Left colon (tissue), 2 donors: ENCODE measurements around the gene GPATCH3. TPM values are rescaled to one million over a fixed set of nuclear protein-coding genes. Genes with fewer than 3 reads are reported as not detected.
A peak's percentile ranks its signal among the peaks of the same experiment; 100 is the strongest.
"Not testable (repeated sequence)": the region's sequence is repeated elsewhere in the genome, so short reads cannot be mapped to it uniquely, and the experiment has no call there.

Source experiments
- ATAC-seq: fragments of 200-7000 bp; cut with Tn5 transposase; one replicate; pipeline ENCODE4 v1.9.1; 2020; ENCODE audit warnings: mild to moderate bottlenecking, moderate library complexity
- DNase-seq, 2 donors: peaks; one replicate each; pipeline ENCODE4 v3.0.0-alpha.2; 2020
- intact Hi-C, 2 donors: fragments of 100-400 bp; cut with DNase I in 1 of 2; cut with micrococcal nuclease in 1 of 2; formaldehyde crosslinking; loops; one replicate each; pipeline versions ENCODE4 v1.11.2 to v1.14.0; 2022; cut with DNase I, micrococcal nuclease
- total RNA-seq, 2 donors: library from RNA; stranded (reverse); fragmentation: NEBNext Ultra II Directional; extraction: Animal tissue kit (Norgen Biotek cat#: 25700); gene quantifications; one replicate each; pipeline ENCODE4 v1.2.1, GENCODE V29; 2021
- donor health status: DM: no; HTN: no; CAD: no.
- donor health status: DM: yes; HTN: yes; CAD: no.

The GPATCH3 gene
- total RNA-seq, 2 donors from 2014 or later, result 12.3 to 15.2 TPM

DNA sequence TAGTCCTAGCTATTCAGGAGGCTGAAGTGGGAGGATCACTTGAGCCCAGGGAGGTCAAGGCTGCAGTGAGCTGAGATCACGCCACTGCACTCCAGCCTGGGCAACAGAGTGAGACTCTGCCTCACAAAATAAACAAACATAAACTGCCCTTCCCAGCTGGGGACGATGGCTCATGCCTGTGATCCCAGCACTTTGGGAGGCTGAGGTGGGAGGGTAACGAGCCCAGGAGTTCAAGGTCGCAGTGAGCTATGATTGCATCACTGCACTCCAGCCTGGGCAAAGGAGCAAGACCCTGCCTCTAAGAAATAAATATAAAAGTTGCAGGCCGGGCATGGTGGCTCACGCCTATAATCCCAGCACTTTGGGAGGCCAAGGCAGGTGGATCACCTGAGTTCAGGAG lies 18.7 kb downstream of the GPATCH3 start:
- intact Hi-C loops, DNase-seq: not testable (repeated sequence)
- ATAC-seq, result peak; percentile 53

DNA sequence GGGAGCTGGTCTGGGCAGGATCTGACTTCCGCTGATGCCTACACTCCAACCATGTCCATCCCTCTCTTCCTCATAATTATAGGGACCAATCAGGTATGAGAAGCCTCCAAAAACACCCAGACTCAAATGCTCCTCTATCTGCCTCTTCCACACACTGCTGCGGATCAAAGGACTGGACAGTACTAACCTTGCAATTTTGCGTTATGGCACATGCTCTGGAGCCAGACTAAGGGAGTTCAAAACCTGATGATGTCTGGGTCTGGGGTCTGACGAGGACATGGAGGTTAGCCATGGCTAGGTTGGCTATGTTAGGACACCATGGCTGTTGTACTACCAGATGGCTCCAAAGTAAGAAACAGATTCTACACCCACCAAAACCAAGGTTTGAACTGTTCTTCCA lies 20.5 kb downstream of the GPATCH3 start:
- DNase-seq (no peak), ATAC-seq (no peak)
- intact Hi-C loops, result loop anchor here in 1 of 2 donors (10.0 kb wide), 2 partner anchors 65 to 275 kb away; no protein-coding TSS in a partner anchor

DNA sequence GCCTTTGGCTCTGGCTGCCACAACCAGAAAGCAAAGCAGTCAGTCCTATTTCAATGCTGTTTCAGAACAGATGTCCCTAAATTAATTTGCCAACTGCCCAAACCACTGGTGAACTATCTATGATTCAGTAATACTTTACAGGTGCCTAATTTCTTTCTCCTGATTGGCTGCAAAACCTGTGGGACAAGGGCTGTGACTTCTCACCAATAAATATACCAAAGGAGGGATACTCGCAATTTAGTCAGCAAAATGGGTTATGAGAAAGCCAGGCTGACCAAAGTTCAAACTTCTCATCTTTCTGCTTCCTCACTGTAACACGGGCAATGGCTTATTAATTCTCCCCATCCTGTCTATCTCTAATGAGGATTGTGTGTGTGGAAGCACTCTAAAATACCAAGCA lies 22.9 kb downstream of the GPATCH3 start:
- intact Hi-C loops, result loop anchor here in 1 of 2 donors (10.0 kb wide), 2 partner anchors 63 to 273 kb away; no protein-coding TSS in a partner anchor
- ATAC-seq (no peak), DNase-seq (no peak)

DNA sequence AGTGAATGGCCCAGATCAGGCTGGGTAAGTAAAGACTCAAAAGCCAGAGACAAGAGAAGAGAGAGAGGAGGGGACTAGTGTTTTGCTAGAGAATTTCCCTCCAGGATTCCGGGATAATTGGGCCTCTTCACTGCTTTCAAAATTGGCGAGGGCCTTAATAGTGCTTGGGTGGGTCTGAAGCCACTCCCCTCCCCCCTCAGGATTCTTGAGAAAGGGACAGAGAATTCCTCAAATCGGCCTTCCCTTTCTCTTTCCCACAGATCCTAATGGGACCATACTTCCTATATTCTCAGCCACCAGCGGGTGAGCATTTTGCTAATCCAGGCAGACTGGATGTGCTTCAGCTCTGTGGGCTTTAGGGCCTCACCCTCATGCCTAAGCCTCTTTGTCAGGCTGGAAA lies 25.4 kb downstream of the GPATCH3 start:
- ATAC-seq, result no peak
- no peak for DNase-seq
- intact Hi-C loops, result loop anchor here in 1 of 2 donors (10.0 kb wide), 2 partner anchors 60 to 270 kb away; no protein-coding TSS in a partner anchor

DNA sequence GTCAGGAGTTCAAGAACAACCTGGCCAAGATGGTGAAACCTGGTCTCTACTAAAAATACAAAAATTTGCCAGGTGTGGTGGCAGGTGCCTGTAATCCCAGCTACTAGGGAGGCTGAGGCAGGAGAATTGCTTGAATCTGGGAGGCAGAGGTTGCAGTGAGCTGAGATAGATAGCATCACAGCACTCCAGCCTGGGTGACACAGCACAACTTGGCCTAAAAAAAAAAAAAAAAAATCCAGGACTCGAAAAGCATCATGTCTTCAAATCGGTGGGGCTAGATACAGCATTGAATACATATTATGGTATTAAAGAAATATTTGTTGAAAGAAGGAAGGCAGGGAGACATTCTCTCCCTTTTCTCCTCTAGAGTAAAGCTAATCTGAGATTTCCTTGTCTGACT lies 27.2 kb downstream of the GPATCH3 start:
- intact Hi-C loops, result loop anchor here in 1 of 2 donors (10.0 kb wide), 2 partner anchors 58 to 268 kb away; no protein-coding TSS in a partner anchor
- ATAC-seq, DNase-seq: not testable (repeated sequence)

DNA sequence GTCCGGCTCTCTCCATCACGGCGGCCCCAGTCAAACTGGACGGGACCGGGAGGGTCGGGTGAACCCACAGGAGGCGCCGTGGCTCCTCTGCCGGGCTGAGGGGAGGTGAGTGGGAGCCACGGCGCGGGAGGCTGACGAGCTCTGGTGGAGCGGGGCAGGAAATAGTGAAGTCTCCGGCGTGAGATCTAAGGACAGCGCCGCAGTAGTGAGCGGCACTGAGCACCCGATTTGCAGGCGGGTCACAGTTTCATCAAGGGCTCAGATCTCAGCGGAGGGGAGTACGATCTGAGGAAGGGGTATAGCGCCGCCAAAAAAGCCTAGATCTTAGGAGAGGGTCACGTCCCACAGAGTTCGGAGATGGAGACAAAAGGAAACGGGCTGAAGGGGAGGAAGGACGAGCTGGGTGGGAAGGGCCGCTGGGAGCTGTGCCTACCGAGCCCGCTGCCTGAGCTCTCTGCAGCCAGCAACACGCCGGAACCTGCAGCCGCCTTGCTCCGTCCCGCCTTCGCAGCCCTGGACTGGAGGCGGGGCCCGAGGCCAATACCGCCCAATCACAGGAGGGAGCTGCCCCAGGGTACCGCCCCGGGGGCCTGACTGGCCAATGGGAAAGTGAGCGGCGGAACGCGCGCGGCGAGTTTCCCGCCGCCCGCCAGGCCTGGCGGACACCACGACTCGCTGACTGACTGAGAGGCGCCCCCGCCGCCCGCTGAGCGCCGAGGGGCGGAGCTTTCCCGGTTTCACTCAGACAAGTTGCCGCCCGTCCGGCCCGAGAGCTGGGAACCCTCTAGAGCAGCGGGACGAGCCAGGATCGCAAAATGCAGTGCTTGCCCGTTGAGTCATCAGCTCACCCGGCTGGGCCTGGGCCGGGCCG lies 35.4 kb downstream of the GPATCH3 start:
- ATAC-seq (peak; percentile 74), DNase-seq (peak; percentile 96 to 97)
- intact Hi-C loops, result no loop called here

DNA sequence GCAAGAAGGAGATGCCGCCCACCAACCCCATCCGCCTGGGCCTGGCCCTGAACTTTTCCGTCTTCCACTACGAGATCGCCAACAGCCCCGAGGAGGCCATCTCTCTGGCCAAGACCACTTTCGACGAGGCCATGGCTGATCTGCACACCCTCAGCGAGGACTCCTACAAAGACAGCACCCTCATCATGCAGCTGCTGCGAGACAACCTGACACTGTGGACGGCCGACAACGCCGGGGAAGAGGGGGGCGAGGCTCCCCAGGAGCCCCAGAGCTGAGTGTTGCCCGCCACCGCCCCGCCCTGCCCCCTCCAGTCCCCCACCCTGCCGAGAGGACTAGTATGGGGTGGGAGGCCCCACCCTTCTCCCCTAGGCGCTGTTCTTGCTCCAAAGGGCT lies 36.6 kb downstream of the GPATCH3 start:
- peak; percentile 6 for ATAC-seq
- peak in 1 of 2 donors; percentile 39 for DNase-seq
- intact Hi-C loops, result no loop called here

DNA sequence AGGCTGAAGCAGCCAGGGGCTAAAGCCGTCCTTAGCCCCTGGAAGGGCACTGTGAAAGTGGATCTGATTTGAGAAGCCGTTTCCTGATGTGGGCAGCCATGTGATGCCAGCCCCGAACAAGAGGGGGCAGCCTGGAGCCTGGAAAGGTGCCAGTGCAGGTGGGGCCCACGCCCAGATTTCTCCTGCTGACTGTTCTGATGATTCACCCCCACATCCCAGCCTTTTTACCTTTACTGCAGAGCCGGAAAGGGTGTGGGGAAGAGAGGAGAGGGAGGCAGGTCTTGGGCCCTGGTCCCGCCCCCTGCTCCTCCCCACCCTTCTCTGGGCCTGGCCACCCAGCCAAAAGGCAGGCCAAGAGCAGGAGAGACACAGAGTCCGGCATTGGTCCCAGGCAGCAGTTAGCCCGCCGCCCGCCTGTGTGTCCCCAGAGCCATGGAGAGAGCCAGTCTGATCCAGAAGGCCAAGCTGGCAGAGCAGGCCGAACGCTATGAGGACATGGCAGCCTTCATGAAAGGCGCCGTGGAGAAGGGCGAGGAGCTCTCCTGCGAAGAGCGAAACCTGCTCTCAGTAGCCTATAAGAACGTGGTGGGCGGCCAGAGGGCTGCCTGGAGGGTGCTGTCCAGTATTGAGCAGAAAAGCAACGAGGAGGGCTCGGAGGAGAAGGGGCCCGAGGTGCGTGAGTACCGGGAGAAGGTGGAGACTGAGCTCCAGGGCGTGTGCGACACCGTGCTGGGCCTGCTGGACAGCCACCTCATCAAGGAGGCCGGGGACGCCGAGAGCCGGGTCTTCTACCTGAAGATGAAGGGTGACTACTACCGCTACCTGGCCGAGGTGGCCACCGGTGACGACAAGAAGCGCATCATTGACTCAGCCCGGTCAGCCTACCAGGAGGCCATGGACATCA lies 37.2 kb downstream of the GPATCH3 start, which contains the start of gene SFN:
Gene SFN, plus strand, starts transcription at position 369 of the 904 bp plus-strand sequence. Its CDS starts 64 bp downstream, at position 433.
- intact Hi-C loops, result no loop called here
- DNase-seq (peak; percentile 88 to 92), ATAC-seq (peak; percentile 73)

DNA sequence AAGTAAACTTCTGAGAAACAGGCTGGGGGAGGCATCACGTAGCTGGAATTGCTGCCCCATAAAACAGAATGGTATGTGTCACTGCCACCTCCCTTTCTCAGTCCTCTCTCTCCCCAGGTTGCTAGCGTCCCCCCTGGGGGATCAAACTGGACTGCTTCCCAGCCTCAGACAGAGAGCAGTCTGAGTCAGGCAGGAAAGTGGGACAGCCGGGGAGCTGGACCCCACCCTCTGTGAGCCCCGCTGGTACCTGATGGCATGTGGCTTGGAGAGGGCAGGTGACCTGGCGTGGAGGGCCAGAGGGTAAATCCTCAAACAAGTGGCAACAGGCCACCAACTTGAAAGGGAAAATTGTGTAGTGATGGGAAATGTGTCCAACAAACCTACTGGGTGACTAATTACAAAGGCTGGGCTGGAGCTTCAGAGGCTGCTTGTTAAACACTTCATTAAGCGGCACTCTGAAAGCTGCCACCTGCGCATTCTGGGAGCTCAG lies 38.3 kb downstream of the GPATCH3 start:
- ATAC-seq (no peak), DNase-seq (no peak)
- intact Hi-C loops, result no loop called here

DNA sequence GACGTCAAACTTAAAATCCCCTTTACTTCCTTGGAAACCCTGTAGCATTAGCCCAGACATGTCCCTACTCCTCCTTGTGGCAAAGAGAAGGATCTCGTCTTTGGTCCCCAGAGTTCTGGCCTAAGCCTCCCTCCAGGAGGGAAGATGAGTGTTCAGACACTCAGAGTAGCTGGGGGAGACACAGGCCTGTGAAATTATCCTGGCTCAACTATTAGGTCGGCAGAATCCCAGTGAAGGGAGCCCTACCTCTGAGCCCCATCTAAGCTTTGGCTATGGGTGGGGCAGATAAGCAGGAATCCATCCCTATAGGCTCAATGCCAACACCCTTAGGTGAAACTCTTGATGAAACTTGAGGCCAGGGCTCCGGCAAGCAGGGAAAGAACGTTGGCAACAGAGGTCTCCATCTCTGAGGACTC lies 39.0 kb downstream of the GPATCH3 start:
- ATAC-seq (no peak), DNase-seq (no peak)
- intact Hi-C loops, result no loop called here

DNA sequence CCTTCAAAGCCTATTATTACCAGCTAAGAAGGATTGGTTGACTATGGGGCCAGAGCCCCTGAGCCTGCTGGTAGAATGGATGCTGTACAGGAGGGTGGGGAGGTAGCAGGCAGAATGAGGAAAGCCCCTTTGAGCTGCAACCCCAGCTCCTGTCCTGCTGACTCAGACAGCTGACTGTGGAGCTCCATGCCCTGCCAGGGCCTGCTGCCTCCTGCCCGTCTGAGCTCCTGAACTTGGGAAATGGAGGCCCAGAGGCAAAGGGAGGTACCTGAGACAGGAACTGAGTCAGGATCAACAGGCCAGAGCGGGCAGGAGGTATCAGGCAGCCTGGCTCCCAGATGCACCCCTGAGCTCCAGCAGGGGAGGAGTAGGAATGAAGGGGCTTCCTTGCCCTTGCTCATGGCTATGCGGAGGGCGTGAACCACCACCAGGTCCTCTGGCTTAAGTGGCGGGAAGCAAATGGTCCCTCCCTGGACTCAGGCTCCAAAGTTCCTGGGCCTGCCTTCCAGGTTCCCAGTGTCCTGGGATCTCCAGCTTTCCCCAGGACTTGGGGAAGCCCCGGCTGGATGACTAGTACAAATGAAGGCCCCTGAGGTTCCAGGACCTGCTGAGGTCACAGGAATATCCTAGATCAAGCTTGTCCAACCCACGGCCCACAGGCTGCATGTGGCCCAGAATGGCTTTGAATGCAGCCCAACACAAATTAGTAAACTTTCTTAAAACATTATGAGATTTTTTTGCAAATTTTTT lies 41.2 kb downstream of the GPATCH3 start:
- no peak for ATAC-seq
- intact Hi-C loops, result no loop called here

DNA sequence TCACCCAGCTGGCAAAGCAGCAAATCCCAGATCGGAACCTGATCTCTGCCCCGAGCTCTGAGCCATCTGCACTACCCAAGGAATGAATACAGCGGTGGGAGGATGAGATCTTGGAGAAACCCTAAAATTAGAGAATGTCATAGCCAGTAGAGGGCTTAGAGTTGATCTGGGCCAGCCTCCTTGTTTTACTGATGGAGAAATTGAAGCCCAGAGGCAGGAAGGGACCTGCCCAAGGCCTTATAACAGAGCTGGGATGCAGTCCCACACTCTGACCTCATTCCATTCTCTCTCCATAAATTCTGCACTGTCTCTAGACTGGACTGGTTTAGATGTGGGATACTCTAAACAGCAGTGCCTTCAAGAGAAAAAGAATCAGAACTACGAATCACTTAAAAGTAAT lies 42.1 kb downstream of the GPATCH3 start:
- intact Hi-C loops, result no loop called here
- no peak for ATAC-seq
- no peak for DNase-seq

More for the DNA sequence above, 41.2 kb downstream of the GPATCH3 start:
- DNase-seq, result no peak

DNA sequence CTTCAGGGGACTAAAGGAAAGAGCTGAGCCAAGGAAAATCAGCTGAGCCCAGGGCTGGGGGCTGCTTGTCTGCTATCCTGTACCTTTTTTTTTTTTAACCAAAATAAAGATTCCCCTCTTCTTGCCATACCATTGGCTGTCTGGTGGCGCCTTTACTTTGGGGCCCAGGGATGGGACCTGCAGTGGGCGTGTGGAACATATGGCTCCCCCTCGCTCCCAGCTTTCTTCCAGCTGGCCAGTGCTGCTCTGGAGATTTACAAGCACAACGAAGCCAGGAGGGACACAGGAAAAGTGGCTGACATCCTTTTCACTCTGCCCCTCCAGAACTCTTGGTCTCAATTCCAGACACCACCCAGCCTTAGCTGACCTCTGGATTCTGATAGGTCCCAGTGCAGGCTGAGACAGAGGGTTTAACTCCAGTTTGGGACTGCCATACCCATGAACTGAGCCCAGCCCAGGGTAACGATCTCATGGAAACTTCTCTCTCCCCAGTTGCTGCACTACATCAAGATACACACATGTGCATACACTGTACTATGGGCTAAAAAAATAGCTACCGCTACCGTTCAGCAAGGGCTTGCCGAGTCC lies 42.7 kb downstream of the GPATCH3 start:
- intact Hi-C loops, result no loop called here
- no peak for ATAC-seq
- no peak for DNase-seq

DNA sequence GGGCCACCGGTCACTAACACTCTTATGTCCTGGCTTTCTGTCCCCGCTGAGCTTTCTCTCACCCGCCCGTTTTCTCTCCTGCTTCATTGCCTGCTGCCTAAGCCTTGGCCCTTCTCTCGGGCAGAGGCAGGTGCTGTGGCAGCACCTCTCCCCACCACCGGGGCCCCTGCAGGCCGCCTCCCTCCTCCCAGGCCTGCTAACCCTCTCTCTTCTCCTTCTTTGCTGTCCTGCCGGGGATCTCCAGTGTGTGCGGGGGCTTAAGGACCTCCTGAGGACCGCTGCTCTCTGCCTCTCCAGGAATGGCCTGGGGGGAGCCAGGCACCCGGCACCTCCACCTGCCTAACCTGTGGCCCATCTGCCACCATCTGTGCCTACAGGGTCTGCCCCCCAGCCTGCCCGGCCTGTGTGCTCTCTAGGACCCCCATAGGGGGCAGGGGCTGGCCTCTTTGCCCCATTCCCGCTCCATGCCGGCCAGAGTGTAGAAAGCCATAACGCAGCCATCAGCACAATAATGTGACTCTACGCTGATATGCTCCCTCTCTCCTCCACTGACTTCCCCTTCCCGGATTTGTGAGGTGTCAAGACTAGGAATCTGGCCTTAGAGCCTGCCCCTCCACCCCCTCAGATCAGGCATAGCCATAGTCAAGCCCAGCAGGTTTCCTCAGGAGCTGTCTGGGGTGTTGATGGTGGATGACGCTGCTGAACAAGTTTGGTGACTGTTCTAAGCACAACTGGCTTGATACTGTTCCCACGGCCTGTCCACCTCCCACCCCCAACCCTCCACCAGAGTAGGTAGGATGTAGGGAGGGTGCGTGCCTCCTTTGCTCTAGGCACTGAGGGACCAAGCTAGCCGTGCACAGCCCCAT lies 43.4 kb downstream of the GPATCH3 start:
- DNase-seq, result no peak
- intact Hi-C loops, result no loop called here
- no peak for ATAC-seq

DNA sequence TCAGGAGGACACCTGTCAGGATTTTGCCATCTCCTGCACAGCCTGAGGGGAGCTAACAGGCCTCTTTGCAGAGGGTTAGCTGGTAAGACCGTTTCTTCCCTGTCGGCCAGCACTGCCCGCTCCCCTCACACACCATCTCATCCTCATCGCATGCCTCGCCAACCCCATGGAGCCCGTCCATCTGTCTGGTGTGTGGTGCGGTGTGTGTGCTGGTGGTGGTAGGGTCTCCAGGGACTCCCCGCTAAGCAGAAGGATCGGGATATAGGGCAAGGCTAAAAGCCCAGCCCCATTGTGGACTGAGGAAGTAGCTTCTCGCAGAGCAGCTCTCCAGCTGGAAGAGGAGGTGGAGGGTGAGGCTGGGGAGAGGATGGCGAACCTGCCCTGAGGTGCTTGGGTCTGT lies 44.1 kb downstream of the GPATCH3 start:
- ATAC-seq (no peak), DNase-seq (no peak)
- intact Hi-C loops, result no loop called here

DNA sequence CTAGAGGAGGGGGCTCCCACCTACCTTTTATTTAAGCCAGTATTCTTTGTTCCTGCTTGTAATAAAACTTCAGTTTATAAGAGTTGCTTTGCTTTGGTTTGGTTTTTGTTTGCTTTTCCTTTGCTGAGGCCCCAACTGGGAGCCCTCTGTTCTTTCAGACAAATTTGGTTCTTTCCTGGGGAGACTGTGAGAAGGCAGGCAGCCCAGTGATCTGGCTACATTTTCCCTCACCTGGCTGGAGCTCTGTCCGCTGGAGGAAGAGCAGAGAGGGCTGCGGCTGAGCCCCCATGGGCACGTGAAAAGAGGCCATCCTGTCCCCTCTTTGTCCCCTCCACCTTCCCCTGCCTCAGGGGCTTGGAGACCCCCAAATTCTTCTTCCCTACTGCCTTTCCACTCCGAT lies 44.6 kb downstream of the GPATCH3 start:
- DNase-seq, result no peak
- intact Hi-C loops, result no loop called here
- no peak for ATAC-seq

DNA sequence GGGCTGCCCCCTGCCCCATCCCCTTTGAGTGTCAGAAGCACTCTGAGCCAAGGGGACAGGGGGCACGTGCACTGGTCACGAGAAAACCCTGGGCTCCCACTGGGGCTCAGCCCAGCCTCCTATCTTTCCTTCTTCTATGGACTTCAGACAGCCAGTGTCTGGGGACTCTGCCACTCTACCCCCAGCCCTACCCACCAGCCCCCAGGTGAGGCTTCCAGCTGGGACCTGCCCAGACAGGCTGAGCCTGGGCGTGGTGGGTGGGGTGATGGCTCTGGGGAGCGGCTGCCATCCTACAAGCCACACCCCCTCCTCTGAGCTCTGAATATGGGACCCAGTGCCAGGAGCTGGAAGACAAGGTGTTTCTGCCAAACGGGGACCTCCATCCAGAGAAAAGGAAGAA lies 45.4 kb downstream of the GPATCH3 start:
- peak; percentile 84 for ATAC-seq
- intact Hi-C loops, result no loop called here
- peak; percentile 85 to 90 for DNase-seq
